Testis (tissue), 2 donors: Measurements from ENCODE around the gene CEP95.

Source experiments
- POLR2A ChIP-seq: fragments of 450-650 bp; IDR thresholded peaks from one replicate; pipeline ENCODE4 v1.6.1; 2017; ENCODE audit warnings: antibody characterized with exemption, mild to moderate bottlenecking, moderate library complexity
- TF ChIP-seq, protein P1 (sequence below), 3 experiments: fragments of 450-650 bp in 2 of 3; fragments of 200-600 bp in 1 of 3; sonication (generic) in 1 of 3; IDR thresholded peaks; one replicate each; pipeline ENCODE4 v1.5.1; 2016 to 2019; ENCODE audit warnings: antibody characterized with exemption in 3 of 3, mild to moderate bottlenecking in 2 of 3, moderate library complexity in 1 of 3

DNA sequence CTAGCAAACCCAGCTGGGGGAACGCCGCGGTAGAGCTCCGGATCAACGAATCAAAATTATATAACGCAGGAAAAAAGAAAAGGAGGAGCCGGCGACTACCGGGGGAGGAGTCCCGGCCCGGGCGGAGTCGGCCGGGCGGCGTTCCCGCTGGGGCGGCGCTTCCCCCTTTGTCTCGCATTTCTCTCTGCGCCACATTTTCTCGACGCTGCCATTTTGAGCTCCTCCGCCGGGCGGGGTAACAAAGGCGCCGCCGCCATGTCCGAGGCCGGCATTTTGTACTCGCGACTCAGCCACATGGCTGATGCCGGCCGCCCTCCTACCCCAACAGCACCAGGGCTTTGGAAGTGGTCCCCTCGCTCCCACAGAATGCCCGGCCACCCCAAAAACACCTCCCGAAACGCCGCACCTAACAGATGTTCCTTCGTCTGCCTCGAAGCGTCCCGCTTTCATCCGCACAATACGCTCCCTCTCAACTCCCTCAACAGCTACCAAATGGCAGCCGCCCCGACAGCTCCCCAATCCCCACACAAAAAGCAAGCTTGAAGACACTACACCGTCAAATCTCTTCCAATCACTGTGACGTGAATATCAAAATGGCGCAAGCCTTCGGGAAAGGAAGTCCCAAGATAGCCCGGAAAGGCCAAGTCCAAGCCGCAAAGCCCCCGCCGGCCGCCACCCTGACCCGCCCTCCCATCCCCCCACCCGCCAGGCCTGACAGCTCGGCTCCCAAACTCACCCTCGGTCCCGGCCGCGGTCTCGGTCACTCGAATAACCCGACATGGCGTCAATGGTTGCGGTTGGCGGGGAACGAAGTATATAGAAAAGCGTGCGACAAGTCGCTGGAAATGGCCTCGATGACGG, 1.2 kb upstream of the CEP95 start:
- TF ChIP-seq, protein P1, sequence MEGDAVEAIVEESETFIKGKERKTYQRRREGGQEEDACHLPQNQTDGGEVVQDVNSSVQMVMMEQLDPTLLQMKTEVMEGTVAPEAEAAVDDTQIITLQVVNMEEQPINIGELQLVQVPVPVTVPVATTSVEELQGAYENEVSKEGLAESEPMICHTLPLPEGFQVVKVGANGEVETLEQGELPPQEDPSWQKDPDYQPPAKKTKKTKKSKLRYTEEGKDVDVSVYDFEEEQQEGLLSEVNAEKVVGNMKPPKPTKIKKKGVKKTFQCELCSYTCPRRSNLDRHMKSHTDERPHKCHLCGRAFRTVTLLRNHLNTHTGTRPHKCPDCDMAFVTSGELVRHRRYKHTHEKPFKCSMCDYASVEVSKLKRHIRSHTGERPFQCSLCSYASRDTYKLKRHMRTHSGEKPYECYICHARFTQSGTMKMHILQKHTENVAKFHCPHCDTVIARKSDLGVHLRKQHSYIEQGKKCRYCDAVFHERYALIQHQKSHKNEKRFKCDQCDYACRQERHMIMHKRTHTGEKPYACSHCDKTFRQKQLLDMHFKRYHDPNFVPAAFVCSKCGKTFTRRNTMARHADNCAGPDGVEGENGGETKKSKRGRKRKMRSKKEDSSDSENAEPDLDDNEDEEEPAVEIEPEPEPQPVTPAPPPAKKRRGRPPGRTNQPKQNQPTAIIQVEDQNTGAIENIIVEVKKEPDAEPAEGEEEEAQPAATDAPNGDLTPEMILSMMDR (IDR thresholded peaks at IDR 0.05): peak in 1 of 3 experiments; percentile 17
- no peak for TF ChIP-seq POLR2A
